Stimulated activated CD4-positive, alpha-beta T cell treated with anti-CD3 and anti-CD28 coated beads, TNF-alpha, amount 100 ng/mL, for 1 hour (primary cell): Measurements from ENCODE around the gene CELSR1.
"Not testable (repeated sequence)": the region's sequence is repeated elsewhere in the genome, so short reads cannot be mapped to it uniquely, and the experiment has no call there.

Source experiments
- DNase-seq, 3 donors: peaks; one replicate each; pipeline ENCODE4 v3.0.0-alpha.2; 2020; ENCODE audit warnings: low read depth in 3 of 3, low spot score in 1 of 3

The CELSR1 gene

DNA sequence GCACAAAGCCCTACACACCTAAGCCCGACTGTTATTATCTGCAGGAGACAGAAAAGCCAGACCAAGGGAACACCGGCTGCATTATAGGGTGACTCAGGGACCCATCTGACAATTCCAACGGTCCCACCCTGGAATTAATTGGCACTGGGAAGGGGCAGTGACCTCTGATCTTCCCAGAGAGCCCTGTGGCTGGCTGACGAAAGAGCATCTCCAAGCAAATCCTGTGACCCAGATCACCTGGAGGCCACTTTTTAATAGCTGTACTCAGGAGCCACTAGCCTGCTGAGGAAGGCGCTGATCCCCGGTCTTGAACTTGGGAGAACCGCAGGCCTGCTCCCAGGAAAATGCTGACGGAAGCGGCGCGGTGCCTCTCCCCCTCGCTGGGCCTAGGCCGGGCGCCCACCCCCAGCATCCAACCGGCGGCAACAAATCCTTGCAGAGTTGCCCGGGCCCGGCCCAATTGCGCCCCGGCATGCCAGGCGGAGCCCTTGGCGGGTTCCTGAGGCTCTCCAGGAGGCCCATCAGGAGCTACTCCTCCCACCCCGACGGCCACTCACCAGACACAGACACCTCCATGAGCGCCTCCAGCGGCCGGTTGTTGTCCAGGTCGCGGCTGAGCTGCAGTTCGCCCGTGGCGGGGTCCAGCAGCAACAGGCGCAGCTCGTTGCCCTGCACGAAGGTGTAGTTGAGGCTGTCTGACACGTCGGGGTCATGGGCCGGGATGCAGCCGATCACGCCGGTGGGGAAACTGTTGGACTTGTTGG, 4.2 kb downstream of the CELSR1 start:
- DNase-seq = no peak

DNA sequence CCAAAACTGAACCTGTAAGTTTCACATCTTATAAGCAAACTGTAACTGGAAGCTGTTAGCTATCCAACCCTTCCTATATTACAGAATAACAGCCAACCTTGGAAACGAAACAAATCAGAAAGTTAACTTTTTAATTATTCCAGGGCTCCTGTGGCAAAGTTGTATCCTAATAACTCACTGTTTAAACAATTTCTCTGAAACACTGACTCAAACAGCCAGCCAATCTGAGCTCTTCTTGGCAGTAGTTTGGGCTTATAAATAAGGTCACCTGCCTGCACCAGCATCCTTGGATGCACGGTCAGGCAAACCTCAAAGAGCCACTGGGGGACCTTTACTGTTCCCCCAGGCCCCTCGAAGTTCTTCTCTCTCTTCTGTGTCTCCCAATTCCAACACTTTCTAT, 5.0 kb downstream of the CELSR1 start:
- no peak for DNase-seq

DNA sequence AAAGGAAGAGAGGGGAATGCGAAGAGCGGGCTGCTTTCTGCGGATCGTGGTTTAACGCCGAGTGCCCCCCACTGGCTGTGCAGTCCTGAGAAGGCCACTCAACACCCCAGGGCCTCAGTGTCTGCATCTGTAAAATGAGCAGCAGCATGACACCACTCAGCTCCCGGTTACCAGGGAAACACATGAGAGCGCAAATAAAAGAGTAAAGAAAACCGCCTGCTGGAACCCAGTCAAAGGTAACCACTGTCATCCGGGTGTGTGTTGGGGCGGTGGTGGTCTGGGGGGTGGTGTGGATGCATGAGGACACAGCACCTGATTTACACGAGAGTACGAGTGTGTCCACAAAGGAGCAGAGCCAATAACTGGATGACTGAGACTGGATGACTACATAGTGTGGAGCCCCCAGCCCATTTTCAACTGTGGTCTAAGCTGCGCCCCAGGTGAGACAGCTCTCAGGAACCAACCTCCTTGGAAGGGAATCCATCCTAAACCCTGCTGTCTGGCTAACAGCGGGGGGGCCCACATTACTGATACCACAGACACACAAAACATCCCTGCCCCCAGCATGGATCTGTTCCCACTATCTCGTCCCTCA, 5.7 kb downstream of the CELSR1 start:
- no peak for DNase-seq

DNA sequence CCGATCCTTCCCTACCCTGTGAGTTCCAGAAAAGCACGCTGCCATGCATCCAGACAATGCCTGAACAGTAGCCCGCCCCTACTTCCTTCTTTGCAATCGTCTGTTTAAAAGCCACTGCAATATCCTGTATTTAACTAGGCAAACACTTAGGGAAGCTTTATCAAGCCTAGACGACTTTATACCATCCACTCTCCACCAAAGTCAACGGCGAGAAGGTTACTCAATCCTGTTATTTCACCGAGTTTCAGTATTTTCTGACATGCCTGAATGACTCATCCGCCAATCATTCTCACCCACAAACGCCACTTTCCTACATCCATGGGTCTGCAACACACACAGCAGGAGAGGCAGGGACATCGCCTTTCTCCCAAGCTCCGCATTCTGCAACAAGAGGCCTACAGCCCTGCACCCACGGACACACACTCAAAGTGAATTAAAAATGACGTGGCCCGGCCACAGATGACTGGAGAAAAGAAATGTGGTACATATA, 9.3 kb downstream of the CELSR1 start:
- no peak for DNase-seq

DNA sequence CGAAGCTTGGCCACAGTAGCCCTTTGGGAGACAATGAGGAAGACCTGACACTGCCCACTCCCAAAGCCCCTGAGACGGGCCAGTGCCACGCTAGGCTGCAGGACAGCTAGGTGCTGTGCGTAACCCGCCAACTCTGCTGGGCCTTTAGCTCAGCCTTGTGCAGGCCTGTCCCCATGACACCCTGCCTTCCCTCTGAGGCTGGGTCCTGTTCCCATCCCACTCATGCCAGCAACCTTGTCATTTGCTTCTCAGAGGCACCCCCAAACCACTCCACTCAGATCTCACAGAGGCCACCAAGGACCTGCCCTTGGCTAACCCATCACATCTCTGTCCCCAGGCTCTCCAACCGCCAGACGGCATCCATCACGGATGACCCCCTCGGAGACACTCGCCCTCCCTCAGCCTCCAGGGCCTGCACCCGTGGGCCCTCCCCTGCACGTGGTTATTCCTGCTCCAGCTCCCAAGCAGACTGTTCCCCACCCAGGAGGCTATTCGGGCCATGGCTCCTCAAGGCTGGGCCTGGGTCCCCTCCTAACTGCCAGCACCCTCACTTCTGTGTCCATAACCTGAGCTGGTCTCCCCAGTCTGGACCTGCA, 11.1 kb downstream of the CELSR1 start:
- no peak for DNase-seq

DNA sequence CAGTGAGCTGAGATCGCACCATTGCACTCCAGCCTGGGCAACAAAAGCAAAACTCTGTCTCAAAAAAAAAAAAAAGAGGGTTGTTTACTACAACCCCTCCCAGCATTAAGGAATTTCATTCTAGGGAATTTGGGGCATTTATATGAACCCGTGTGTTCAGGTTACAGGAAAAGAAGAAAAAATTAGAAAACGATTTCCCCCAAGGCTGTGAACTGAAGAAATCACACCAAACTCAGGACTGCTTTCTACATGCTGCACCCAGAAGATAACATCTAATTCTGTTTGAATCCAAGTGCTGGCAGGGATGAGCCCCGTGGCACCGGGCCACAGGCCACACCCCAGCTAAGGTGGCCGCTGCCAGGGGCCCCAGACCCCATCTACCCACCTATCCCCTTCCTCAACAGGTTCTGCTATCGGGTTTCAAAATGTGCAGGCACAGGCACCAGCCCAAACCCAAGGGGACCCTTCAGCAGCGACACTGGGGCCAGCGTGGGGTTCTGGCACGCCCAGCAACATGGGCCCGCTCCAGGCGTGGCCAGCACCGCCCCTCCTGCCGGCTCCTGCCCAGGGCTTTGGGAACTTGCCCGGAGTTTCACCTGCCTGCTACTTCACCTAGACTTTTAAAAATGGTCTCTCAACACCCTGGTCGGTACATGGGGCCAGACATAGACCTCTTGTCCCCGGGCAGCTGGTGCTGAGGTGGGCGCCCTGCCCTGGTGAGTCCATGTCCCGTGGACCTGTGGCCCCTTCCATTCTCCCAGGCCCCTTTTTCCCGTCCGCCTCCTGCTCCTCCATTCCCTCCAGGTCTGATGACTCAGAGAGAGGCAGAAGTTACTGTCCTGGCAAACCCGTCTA, 11.8 kb downstream of the CELSR1 start:
- DNase-seq = no peak

DNA sequence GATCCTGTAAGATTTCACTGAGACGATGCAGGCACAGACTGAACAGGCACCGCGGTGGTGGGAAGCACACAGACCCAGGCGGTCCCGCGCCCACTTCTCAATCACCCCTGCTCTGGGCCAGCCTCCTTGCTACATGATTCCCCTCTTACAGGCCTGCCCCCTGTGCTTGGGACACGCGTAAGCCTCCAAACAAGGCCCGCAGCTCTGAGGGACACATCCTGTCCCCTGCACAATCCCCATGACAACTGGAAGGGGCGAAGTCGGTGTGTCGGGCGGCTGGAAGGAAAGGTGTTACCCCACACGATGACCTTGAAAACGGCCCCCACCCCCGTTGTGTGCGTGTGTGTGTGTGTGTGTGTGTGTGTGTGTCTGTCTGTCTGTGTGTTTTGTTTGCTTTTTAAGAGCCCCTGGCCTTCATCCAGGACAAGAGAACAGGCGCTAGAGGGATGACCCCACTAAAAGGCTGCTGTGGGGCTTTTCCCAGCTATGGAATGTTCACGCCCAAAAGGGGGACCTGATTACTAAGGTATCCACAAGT, 13.1 kb downstream of the CELSR1 start:
- no peak for DNase-seq

DNA sequence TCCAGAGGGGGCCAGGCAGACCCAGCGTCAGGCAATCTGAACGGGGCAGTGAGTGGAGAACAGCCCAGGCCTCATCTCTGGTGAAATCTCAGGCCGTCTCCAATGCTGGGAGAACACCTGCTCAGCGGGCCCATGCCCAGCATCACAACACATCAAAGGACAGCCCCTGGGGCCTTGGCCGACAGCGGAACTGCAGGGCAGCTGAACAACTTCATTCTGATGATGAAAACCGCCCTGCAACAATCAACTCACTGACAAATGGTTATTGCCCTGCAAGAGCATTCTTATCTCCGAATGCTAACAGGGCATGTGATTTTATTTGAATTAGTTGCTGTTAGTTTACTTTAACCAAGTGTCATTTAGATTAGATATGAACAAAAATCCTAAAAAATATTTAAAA, 14.6 kb downstream of the CELSR1 start:
- no peak for DNase-seq

DNA sequence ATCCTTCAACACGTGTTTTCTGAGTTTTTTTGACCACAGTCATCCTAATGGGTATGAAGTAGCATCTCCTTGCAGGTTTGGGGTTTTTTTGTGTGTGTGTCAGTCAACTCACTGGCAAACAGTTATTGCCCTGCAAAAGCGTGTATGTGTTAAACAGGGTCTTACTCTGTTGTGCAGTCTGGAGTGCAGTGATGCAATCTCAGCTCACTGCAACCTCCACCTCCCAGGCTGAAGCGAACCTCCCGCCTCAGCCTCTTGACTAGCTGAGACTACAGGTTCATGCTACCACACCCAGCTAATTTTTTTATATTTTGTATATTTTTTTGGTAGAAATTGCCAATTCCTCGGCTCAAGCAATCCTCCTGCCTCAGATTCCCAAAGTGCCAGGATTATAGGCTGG, 15.4 kb downstream of the CELSR1 start:
- no peak for DNase-seq

DNA sequence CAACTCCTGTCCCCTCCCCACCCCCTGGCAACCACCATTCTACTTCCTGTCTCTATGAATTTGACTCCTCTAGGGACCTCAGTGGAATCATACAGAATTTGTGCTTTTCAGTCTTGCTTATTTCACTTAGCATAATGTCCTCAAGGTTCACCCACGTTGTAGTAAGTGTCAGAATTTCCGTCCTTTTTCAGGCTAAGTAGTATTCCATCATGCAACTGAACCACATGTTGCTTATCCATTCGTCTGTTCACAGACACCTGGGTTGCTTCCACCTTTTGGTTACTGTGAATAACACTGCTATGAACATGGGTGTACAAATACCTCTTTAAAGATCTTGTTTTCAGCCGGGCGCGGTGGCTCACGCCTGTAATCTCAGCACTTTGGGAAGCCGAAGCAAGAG, 16.5 kb downstream of the CELSR1 start:
- DNase-seq = no peak

DNA sequence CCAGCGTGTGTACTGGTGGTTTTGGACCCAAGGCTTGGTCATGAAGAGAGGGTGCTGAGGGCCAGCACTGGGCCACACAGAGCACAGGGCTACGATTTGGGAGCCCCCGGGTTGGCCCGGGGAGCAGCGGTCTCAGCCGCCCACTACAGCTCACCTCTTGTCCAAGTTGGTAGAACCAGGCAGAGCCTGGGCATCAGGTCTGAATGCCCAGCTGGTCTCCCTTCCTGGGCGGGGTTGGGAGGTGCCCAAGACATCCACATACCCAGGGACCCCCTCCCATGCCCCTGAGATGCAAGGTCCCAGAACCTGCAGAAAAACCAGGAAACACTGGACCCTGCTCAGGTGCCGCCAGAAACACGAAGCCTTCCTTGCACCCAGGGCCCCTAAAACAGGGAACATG, 18.0 kb downstream of the CELSR1 start:
- DNase-seq = no peak

DNA sequence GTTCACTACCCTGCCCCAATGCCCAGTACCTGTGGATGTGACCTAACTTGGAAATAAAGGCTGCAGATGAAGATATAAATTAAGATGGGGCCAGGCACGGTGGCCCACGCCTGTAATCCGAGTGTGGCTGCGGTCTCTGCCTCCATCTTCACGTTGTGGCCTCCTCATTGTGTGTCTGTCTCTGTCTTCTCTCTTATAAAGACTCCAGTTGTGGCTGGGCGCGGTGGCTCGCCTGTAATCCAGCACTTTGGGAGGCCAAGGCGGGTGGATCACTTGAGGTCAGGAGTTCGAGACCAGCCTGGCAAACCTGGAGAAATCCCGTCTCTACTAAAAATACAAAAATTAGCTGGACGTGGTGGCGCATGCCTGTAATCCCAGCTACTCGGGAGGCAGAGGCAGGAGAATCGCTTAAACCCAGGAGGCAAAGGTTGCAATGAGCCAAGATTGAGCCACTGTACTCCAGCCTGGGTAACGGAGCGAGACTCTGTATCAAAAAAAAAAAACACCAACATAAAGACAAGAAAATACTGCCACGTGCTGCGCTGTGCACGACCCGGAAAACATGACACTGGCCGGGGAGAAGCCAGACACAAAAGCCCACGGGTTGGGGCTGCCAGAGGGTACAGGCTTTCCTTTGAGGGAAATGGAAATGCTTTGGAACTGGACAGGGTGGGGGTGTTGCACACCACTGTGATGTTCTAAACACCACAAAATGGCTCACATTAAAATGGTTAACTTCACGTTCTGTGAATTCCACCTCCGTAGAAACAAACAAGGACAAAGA, 18.7 kb downstream of the CELSR1 start:
- DNase-seq = no peak

DNA sequence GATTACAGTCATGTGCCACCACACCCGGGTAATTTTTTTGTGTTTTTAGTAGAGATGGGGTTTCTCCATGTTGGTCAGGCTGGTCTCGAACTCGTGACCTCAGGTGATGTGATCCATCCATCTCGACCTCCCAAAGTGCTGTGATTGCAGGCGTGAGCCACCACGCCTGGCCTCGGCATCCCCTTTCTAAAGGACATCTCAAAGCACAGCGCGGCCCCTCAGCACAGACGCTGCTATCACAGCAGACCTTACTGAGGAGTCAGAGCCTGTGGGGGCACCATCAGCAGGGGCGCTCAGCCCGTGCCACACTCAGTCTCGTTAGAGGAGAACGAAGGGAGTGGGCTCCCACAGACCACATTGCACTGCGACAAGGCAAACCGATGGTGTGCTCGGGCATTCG, 19.4 kb downstream of the CELSR1 start:
- DNase-seq = no peak

DNA sequence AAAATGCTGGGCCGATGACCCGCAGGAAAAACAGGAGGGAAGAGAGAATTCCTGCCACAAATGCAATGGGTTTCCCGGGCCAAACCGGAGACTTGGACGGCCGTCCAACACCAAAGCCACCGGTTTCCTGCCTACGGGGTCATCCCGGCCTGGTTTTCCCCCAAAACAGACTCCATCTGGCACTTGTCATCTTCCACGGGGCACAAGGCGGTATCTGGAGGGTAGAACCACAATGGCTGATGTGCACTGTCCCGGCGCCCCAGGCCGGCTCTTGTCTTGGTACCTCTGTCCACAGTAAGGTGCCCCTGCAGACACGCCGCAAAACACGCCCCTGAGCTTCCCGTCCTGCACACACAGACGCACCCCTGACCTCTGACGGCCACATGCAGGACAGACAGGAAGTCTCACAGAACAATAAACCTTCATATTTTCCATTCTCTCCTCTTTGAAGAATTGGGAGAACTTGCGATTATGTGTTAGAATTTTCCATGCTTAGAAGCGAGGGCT, 20.1 kb downstream of the CELSR1 start:
- DNase-seq = no peak

DNA sequence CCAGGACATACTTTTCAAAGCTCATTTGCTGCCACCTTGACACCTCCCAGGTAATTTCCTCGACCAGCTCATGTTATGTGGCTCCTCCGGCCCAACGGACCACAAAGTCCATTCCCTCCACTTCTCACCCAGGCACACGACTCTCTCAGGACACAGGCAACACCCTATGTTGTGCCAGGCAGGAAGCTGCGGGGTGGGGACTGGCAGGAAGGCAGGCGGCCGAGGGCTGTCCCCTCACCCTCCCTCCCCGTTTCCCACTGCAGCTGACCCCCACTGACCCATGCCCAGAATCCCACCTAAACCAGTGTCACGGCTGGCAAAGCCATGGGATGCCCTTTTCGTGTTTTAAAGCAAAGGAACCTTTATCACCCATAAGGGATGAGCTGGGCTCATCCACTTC, 20.8 kb downstream of the CELSR1 start:
- no peak for DNase-seq

DNA sequence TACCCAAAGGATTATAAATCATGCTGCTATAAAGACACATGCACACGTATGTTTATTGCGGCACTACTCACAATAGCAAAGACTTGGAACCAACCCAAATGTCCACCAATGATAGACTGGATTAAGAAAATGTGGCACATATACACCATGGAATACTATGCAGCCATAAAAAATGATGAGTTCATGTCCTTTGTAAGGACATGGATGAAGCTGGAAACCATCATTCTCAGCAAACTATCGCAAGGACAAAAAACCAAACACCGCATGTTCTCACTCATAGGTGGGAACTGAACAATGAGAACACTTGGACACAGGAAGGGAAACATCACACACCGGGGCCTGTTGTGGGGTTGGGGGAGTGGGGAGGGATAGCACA, 21.3 kb downstream of the CELSR1 start:
- DNase-seq = not testable (repeated sequence)

DNA sequence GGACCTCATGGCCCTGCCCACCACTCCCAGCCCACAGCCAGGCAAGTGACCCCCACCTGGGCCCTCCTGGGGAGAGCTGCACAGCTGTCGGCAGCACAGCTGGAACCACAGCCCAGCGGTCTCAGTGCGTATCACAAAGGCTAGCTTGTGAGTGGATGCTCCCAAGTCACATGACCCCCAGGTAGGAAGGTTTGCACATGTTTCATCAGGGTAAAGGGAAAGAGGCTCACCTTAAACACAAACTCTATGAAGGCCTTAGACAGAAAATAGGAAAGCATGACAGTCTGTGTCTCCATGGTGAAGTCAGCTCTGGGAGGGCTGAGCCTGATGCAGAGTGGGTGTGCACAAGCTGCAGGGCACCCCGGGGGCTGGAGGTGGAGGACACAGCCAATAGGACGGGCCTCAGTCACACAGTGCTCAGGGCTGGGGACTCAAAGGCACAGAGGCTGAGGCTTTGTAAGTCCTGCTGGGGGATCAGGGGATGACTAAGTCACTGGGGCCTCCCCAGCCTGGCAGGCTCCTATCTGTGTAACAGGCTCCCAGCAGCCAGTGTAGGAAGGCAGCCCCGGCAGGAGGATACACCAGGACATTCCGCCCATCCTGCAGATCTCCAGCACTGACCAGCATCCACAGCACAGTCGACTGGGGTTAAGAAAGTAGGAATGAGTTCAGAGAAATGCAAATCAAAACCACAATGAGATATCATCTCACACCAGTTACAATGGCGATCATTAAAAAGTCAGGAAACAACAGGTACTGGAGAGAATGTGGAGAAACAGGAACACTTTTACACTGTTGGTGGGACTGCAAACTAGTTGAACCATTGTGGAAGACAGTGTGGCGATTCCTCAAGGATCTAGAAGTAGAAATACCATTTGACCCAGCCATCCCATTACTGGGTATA, 22.0 kb downstream of the CELSR1 start:
- DNase-seq = no peak

DNA sequence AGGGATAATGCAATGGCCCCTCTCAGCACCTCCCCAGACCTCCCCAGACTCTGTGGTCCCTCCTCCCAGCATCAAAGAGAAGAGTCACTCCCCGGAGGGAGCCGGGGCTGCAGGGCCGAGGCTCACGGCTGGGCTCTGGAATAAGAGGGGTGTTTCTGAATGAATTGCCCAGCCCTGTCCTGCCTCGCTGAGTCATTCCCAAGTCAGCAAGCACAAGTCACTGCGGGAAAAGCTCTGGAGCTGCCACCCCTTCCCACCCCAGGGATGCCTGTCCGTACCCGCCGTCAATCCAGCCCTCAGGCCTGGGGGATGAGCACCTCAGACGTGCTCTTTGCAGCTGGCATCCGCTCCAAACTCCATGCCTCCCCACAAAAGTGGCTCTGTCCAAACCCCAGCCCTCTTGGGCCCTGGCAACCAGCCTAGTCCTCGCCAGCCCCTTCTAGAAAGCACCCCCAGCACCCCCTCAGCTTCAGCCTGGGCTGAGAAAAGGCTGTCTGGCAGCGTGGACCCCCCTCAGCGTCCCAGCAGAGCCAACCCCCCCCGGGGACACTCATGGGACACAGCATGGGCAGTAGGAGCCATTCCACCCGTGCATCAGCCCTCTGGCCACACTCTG, 22.7 kb downstream of the CELSR1 start:
- DNase-seq = no peak
